Measurements from ENCODE around the gene CIRBP. TPM values are rescaled to one million over a fixed set of nuclear protein-coding genes. Genes with fewer than 3 reads are reported as not detected.
A peak's percentile ranks its signal among the peaks of the same experiment; 100 is the strongest.
"Not testable (repeated sequence)": the region's sequence is repeated elsewhere in the genome, so short reads cannot be mapped to it uniquely, and the experiment has no call there.

Gene CIRBP
- total RNA-seq, 1 experiment from 2014 or later: 287 TPM

GRCh38 chr19:1318678-1319471 lies 49.7 kb downstream of the CIRBP start:
- H3K4me1 ChIP-seq (ENCODE audit: insufficient read depth, low read length, poor library complexity, severe bottlenecking): peaks cover 9% of the 10 kb centered on the region
- intact Hi-C loops (cut with micrococcal nuclease; ENCODE audit: unreplicated experiment): no loop called here
- peak; percentile 54 for DNase-seq (ENCODE audit: low spot score)
- H3K36me3 ChIP-seq (ENCODE audit: insufficient read depth, low read length, poor library complexity, severe bottlenecking): no peaks in the 10 kb centered on the region
- TF ChIP-seq, protein P1, sequence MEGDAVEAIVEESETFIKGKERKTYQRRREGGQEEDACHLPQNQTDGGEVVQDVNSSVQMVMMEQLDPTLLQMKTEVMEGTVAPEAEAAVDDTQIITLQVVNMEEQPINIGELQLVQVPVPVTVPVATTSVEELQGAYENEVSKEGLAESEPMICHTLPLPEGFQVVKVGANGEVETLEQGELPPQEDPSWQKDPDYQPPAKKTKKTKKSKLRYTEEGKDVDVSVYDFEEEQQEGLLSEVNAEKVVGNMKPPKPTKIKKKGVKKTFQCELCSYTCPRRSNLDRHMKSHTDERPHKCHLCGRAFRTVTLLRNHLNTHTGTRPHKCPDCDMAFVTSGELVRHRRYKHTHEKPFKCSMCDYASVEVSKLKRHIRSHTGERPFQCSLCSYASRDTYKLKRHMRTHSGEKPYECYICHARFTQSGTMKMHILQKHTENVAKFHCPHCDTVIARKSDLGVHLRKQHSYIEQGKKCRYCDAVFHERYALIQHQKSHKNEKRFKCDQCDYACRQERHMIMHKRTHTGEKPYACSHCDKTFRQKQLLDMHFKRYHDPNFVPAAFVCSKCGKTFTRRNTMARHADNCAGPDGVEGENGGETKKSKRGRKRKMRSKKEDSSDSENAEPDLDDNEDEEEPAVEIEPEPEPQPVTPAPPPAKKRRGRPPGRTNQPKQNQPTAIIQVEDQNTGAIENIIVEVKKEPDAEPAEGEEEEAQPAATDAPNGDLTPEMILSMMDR (conservative IDR thresholded peaks at IDR 0.05; ENCODE audit: low read depth, low read length): 0 out of 2 replicates have a peak, but pooled peaks have one; percentile 22
- TF ChIP-seq EZH2 (IDR thresholded peaks at IDR 0.05; ENCODE audit: borderline replicate concordance, low read depth, low read length, poor library complexity, severe bottlenecking): no peak
- POLR2A ChIA-PET (ENCODE audit: low non-redundant PET): no interaction called here
- CTCF ChIA-PET: no interaction called here
- H3K27ac ChIP-seq (ENCODE audit: low read depth, low read length, poor library complexity, severe bottlenecking): no peak overlapping the region
- H3K9me3 ChIP-seq (ENCODE audit: low read depth, low read length, poor library complexity, severe bottlenecking): no peaks in the 10 kb centered on the region
- BruUV-seq (replicated peaks): no TSS peak
- no peaks in the 10 kb centered on the region for H3K27me3 ChIP-seq (replicated peaks; ENCODE audit: insufficient read depth, low read depth, low read length, poor library complexity)
- no peak overlapping the region for H3K4me3 ChIP-seq (ENCODE audit: low read depth, low read length, poor library complexity, severe bottlenecking)

- BruUV-seq (replicated peaks); H3K4me3 ChIP-seq (ENCODE audit: low read depth, low read length, poor library complexity, severe bottlenecking); H3K27me3 ChIP-seq (replicated peaks; ENCODE audit: insufficient read depth, low read depth, low read length, poor library complexity); H3K27ac ChIP-seq (ENCODE audit: low read depth, low read length, poor library complexity, severe bottlenecking); intact Hi-C loops (cut with micrococcal nuclease; ENCODE audit: unreplicated experiment); POLR2A ChIA-PET (ENCODE audit: low non-redundant PET); H3K36me3 ChIP-seq (ENCODE audit: insufficient read depth, low read length, poor library complexity, severe bottlenecking); DNase-seq (ENCODE audit: low spot score); CTCF ChIA-PET; H3K9me3 ChIP-seq (ENCODE audit: low read depth, low read length, poor library complexity, severe bottlenecking): not testable (repeated sequence)
- H3K4me1 ChIP-seq (ENCODE audit: insufficient read depth, low read length, poor library complexity, severe bottlenecking): peaks cover 16% of the 10 kb centered on the region
Measured at GRCh38 chr19:1320282-1320650, 51.1 kb downstream of the CIRBP start.

DNA sequence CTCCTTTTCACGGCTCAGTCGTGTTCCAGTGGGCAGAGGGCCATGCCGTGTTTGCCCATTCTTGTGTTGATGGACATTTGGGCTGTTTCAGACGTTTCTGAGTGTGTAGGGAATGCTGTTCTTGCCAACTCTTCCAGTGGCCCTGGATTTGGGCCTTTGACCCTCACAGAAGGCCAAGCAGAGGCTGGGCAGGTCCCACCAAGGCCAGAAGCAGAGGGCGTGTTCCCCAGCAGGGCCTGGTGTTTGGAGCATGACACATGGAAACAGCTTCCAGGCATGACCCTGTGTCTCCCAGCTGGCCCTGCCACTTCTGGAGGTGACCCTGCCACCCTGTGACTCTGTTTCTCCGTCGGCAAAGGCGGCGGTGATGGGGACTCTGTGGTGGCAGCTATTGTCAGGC lies 52.4 kb downstream of the CIRBP start:
- Histone ChIP-seq H3K4me3 (ENCODE audit: low read depth, low read length, poor library complexity, severe bottlenecking) (no peak overlapping the region), H3K9me3 (ENCODE audit: low read depth, low read length, poor library complexity, severe bottlenecking) (no peaks in the 10 kb centered on the region), H3K27ac (ENCODE audit: low read depth, low read length, poor library complexity, severe bottlenecking) (no peak overlapping the region), H3K4me1 (ENCODE audit: insufficient read depth, low read length, poor library complexity, severe bottlenecking) (peaks cover 16% of the 10 kb centered on the region), H3K27me3 (replicated peaks; ENCODE audit: insufficient read depth, low read depth, low read length, poor library complexity) (no peaks in the 10 kb centered on the region), H3K36me3 (ENCODE audit: insufficient read depth, low read length, poor library complexity, severe bottlenecking) (no peaks in the 10 kb centered on the region)
- intact Hi-C loops (cut with micrococcal nuclease; ENCODE audit: unreplicated experiment): no loop called here
- no TSS peak for BruUV-seq (replicated peaks)
- ChIA-PET POLR2A (ENCODE audit: low non-redundant PET) (no interaction called here), CTCF (no interaction called here)
- no peak for DNase-seq (ENCODE audit: low spot score)
- TF ChIP-seq EZH2 (IDR thresholded peaks at IDR 0.05; ENCODE audit: borderline replicate concordance, low read depth, low read length, poor library complexity, severe bottlenecking): no peak
- TF ChIP-seq, protein P1 (conservative IDR thresholded peaks at IDR 0.05; ENCODE audit: low read depth, low read length): no peak

All from A673 (cell line).